MCF 10A (cell line): ENCODE data around the gene ABCC5. TPM values are rescaled to one million over a fixed set of nuclear protein-coding genes. Genes with fewer than 3 reads are reported as not detected.
A peak's percentile ranks its signal among the peaks of the same experiment; 100 is the strongest.

ENCODE experiments used
- BruUV-seq: library from RNA; stranded (reverse); fragments of 400-500 nt; replicated peaks from 2 replicates; lab custom pipeline; 2021; lab: Mats Ljungman, UMichigan
- CTCF ChIA-PET: fragments of 300-600 bp; sonication (Branson Sonifier 250); formaldehyde crosslinking; extraction: SDS; loops from one replicate; lab custom pipeline; 2021; ENCODE audit warnings: antibody characterized with exemption, inconsistent platforms; lab: Yijun Ruan, JAX
- POLR2A ChIA-PET: fragments of 300-600, 350-650 bp; sonication (Branson Sonifier 250); formaldehyde crosslinking; extraction: SDS; loops from one replicate; lab custom pipeline; 2020; ENCODE audit warnings: antibody characterized with exemption, inconsistent platforms; lab: Yijun Ruan, JAX
- DNase-seq: peaks from one replicate; pipeline ENCODE4 v3.0.0-alpha.2; 2018; ENCODE audit not compliant: unreplicated experiment
- H3K27ac Mint-ChIP-seq: one replicate; pipeline ENCODE4 v1.8.0; 2022; ENCODE audit warnings: mild to moderate bottlenecking, low read depth, mixed read lengths; ENCODE audit not compliant: unreplicated experiment
- H3K27me3 Mint-ChIP-seq: one replicate; pipeline ENCODE4 v1.8.0; 2022; ENCODE audit warnings: mixed read lengths; ENCODE audit not compliant: insufficient read depth, unreplicated experiment
- H3K36me3 Mint-ChIP-seq: one replicate; pipeline ENCODE4 v1.8.0; 2022; ENCODE audit warnings: mild to moderate bottlenecking, moderate library complexity, mixed read lengths; ENCODE audit not compliant: insufficient read depth, unreplicated experiment
- H3K4me1 Mint-ChIP-seq: one replicate; pipeline ENCODE4 v1.8.0; 2022; ENCODE audit warnings: mixed read lengths; ENCODE audit not compliant: insufficient read depth, unreplicated experiment
- H3K4me3 Mint-ChIP-seq: one replicate; pipeline ENCODE4 v1.8.0; 2022; ENCODE audit warnings: mild to moderate bottlenecking, moderate library complexity, mixed read lengths; ENCODE audit not compliant: unreplicated experiment
- H3K9me3 Mint-ChIP-seq: one replicate; pipeline ENCODE4 v1.8.0; 2022; ENCODE audit warnings: mixed read lengths; ENCODE audit not compliant: unreplicated experiment
- intact Hi-C: fragments of 100-400 bp; cut with micrococcal nuclease; formaldehyde crosslinking; loops from 2 replicates; pipeline ENCODE4 v1.14.1; 2022
- total RNA-seq: library from RNA; stranded (reverse); gene quantifications from 2 replicates; pipeline ENCODE4 v1.2.3, GENCODE V29; 2022
- TF ChIP-seq, protein P1 (sequence below): fragments of 200-600 bp; IDR thresholded peaks from one replicate; pipeline ENCODE4 v1.8.0; 2022; ENCODE audit warnings: antibody characterized with exemption, mild to moderate bottlenecking; ENCODE audit not compliant: unreplicated experiment

Gene ABCC5
- total RNA-seq, 1 experiment from 2014 or later = 16.5 TPM

DNA sequence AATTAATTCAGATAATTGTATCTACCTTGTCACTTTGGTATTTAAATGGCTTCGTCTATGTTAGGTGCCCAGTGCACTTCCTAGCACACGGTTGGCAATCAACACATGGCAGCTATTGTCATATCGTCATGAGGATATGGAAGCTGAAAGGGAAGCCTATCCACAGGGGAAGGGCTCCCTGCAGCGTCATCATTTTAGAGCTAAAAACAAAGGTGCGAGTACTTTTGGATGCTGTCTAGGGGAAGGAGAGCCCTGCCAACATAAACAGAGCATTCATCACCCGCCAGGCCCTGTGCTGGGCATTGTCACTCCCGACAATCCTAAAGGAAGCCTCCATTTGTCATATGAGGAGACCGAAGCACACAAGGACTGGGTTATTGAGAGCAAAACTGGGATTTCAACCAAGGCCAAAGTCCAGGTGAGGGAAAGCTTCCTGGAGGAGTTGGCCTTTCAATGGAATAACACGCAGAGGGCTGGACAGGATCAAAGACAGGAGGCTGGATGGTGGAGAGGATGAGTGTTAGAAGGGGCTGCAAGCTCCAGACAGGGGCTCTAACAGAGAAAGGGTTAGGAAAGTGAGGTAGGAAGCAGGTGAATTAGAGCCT is 125.0 kb downstream of the ABCC5 start:
- no peak for DNase-seq
- CTCF ChIA-PET = interaction anchor here (0.5 to 1.2 kb wide), 7 partner anchors 8 to 397 kb away, joined by 3 to 6 read pairs (median 4); partner anchors contain the start of gene PARL
- peaks cover 4% of the 10 kb centered on the region for H3K4me1 Mint-ChIP-seq
- no peaks in the 10 kb centered on the region for H3K27me3 Mint-ChIP-seq
- H3K4me3 Mint-ChIP-seq = no peak overlapping the region
- TF ChIP-seq, protein P1, sequence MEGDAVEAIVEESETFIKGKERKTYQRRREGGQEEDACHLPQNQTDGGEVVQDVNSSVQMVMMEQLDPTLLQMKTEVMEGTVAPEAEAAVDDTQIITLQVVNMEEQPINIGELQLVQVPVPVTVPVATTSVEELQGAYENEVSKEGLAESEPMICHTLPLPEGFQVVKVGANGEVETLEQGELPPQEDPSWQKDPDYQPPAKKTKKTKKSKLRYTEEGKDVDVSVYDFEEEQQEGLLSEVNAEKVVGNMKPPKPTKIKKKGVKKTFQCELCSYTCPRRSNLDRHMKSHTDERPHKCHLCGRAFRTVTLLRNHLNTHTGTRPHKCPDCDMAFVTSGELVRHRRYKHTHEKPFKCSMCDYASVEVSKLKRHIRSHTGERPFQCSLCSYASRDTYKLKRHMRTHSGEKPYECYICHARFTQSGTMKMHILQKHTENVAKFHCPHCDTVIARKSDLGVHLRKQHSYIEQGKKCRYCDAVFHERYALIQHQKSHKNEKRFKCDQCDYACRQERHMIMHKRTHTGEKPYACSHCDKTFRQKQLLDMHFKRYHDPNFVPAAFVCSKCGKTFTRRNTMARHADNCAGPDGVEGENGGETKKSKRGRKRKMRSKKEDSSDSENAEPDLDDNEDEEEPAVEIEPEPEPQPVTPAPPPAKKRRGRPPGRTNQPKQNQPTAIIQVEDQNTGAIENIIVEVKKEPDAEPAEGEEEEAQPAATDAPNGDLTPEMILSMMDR = no peak
- no peaks in the 10 kb centered on the region for H3K9me3 Mint-ChIP-seq
- BruUV-seq = no TSS peak
- H3K36me3 Mint-ChIP-seq = no peaks in the 10 kb centered on the region
- POLR2A ChIA-PET = interaction anchor here (0.5 to 1.2 kb wide), 4 partner anchors 8 to 378 kb away, joined by 3 read pairs; partner anchors contain the start of genes EEF1AKMT4 and PARL
- no peak overlapping the region for H3K27ac Mint-ChIP-seq
- intact Hi-C loops = no loop called here

DNA sequence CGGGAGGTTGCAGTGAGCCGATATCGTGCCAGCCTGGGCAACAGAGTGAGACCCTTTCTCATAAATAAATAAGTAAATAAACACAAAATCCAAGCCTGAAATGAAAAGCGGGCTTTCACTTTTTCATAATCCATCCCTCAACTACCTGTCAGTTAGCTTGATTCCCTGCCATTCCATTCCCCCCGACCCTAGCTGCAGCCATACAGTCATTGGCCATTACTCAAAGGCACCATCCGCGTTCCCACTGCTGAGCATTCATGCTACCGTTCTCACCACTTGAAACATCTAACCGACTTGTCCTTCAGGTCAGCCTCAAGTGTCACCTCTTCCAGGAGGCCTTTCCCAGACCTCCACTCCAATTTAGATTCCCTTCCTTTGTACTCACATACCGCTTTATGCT is 131.9 kb downstream of the ABCC5 start:
- CTCF ChIA-PET = interaction anchor here (0.6 to 2.2 kb wide), 6 partner anchors 7 to 594 kb away, joined by 3 to 10 read pairs (median 6); no protein-coding TSS in a partner anchor
- TF ChIP-seq, protein P1 = no peak
- peaks cover 8% of the 10 kb centered on the region for H3K36me3 Mint-ChIP-seq
- no peak overlapping the region for H3K27ac Mint-ChIP-seq
- H3K27me3 Mint-ChIP-seq = no peaks in the 10 kb centered on the region
- no peaks in the 10 kb centered on the region for H3K9me3 Mint-ChIP-seq
- BruUV-seq = no TSS peak
- H3K4me1 Mint-ChIP-seq = peaks cover 16% of the 10 kb centered on the region
- intact Hi-C loops = loop anchor here (1.0 to 10.0 kb wide), 5 partner anchors 61 to 763 kb away; partner anchors contain the start of gene MAP6D1
- POLR2A ChIA-PET = interaction anchor here (0.6 to 2.3 kb wide), 6 partner anchors 55 to 439 kb away, joined by 3 to 21 read pairs (median 4); partner anchors contain the start of genes ABCF3 and EIF2B5
- H3K4me3 Mint-ChIP-seq = peak overlapping the region; percentile 60
- DNase-seq = no peak

DNA sequence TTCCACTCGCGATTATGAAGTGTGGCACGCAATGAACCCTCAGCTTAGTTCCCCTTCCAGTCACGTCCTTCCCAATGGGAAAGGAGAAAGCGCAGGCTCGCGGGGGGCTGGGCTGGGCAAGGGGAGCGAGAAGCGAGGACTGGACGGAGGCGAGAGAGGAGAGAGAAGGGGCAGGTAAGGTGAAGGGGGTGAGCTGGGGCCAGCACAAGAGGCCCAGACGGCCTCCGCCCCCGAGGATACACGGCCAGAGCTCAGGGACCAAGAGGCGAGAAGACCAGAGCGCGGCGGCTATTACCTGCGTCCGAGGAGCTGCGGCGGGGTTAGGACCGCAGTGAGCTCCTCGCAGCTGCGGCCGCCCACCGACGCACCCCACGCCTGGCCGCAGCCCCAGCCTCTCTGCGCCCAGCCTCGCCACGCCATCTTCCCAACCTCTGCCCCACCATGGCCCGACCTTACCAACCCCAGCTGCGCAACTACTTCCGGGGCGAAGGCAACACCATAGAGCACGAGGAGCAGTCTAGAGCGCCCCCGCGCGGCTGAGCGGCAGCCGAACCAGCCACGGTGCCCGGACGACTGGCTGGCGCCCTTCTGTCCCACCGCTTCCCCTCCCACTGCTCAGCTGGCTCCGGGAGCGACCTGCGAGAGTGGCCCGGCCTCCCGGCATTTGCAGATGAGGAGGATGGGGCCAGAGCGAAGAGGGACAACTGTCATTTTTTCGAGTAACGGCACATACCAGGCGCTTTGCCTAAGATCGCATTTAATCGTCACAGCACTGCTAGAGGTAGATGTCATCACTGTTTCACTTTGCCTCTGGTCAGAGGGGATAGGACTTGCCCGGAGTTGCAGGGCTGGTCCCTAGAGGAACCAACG is 133.0 kb downstream of the ABCC5 start, which contains the start of gene PARL:
Gene PARL, minus strand, starts transcription at position 454 of the 870 bp plus-strand sequence. Its CDS starts 34 bp downstream, at position 420.
- H3K27ac Mint-ChIP-seq = peak within 1 kb of the TSS; percentile 88
- no peaks in the 10 kb centered on the region for H3K9me3 Mint-ChIP-seq
- intact Hi-C loops = loop anchor here (1.0 to 10.0 kb wide), 5 partner anchors 60 to 762 kb away; partner anchors contain the start of gene MAP6D1
- TF ChIP-seq, protein P1 = peak; percentile 91
- H3K4me1 Mint-ChIP-seq = peaks cover 13% of the 10 kb centered on the region
- H3K27me3 Mint-ChIP-seq = no peaks in the 10 kb centered on the region
- POLR2A ChIA-PET = interaction anchor here (0.6 to 2.3 kb wide), 27 partner anchors 8 to 1116 kb away, joined by 3 to 21 read pairs (median 3); partner anchors contain the start of genes ABCC5, ABCF3, DVL3 and EEF1AKMT4
- BruUV-seq = TSS peak; percentile 62
- peak; percentile 92 for DNase-seq
- CTCF ChIA-PET = interaction anchor here (0.5 to 2.2 kb wide), 33 partner anchors 8 to 929 kb away, joined by 3 to 10 read pairs (median 4); partner anchors contain the start of genes EEF1AKMT4 and EIF2B5
- peak within 1 kb of the TSS; percentile 93 for H3K4me3 Mint-ChIP-seq
- H3K36me3 Mint-ChIP-seq = peaks cover 15% of the 10 kb centered on the region
